HEK293 (cell line): ENCODE measurements around the gene SEC16A.

ENCODE experiments used
- EGR2 ChIP-seq: fragments of 450-650 bp; formaldehyde crosslinking; IDR thresholded peaks from 2 replicates; pipeline ENCODE4 v1.5.1; 2016; ENCODE audit warnings: low read depth, missing biosample characterization, missing genetic modification characterization
- INSM2 ChIP-seq: fragments of 450-650 bp; formaldehyde crosslinking; IDR thresholded peaks from 2 replicates; pipeline ENCODE4 v1.5.1; 2016; ENCODE audit warnings: missing biosample characterization, missing genetic modification characterization
- KLF7 ChIP-seq: fragments of 450-650 bp; formaldehyde crosslinking; IDR thresholded peaks from 2 replicates; pipeline ENCODE4 v1.5.1; 2016; ENCODE audit warnings: missing biosample characterization, missing genetic modification characterization, borderline replicate concordance
- REST ChIP-seq: fragments of 450-650 bp; formaldehyde crosslinking; IDR thresholded peaks from 2 replicates; pipeline ENCODE4 v1.5.1; 2016; ENCODE audit warnings: missing biosample characterization, missing genetic modification characterization
- WT1 ChIP-seq: fragments of 450-650 bp; formaldehyde crosslinking; IDR thresholded peaks from 2 replicates; pipeline ENCODE4 v1.5.1; 2016; ENCODE audit warnings: missing biosample characterization, missing genetic modification characterization
- YY2 ChIP-seq: fragments of 450-650 bp; formaldehyde crosslinking; IDR thresholded peaks from 2 replicates; pipeline ENCODE4 v1.5.1; 2016; ENCODE audit warnings: missing biosample characterization, missing genetic modification characterization
- ZBTB10 ChIP-seq: fragments of 450-650 bp; formaldehyde crosslinking; IDR thresholded peaks from 2 replicates; pipeline ENCODE4 v1.5.1; 2016; ENCODE audit warnings: missing biosample characterization, missing genetic modification characterization
- ZBTB11 ChIP-seq: fragments of 450-650 bp; formaldehyde crosslinking; conservative IDR thresholded peaks from 2 replicates; pipeline ENCODE4 v1.5.1; 2016; ENCODE audit warnings: low read depth, missing biosample characterization, missing genetic modification characterization
- ZBTB20 ChIP-seq: fragments of 450-650 bp; formaldehyde crosslinking; IDR thresholded peaks from 2 replicates; pipeline ENCODE4 v1.5.1; 2016; ENCODE audit warnings: missing biosample characterization, missing genetic modification characterization
- ZBTB44 ChIP-seq: fragments of 450-650 bp; IDR thresholded peaks from 2 replicates; pipeline ENCODE4 v1.5.1; 2018; ENCODE audit warnings: missing biosample characterization, mild to moderate bottlenecking, missing genetic modification characterization
- ZBTB8A ChIP-seq: fragments of 450-650 bp; formaldehyde crosslinking; IDR thresholded peaks from 2 replicates; pipeline ENCODE4 v1.5.1; 2016; ENCODE audit warnings: missing biosample characterization, missing genetic modification characterization
- ZFHX2 ChIP-seq: fragments of 450-650 bp; formaldehyde crosslinking; conservative IDR thresholded peaks from 2 replicates; pipeline ENCODE4 v1.5.1; 2016; ENCODE audit warnings: missing biosample characterization, missing genetic modification characterization
- ZNF2 ChIP-seq: fragments of 450-650 bp; formaldehyde crosslinking; IDR thresholded peaks from 2 replicates; pipeline ENCODE4 v1.5.1; 2016; ENCODE audit warnings: missing biosample characterization, missing genetic modification characterization
- ZNF280C ChIP-seq: fragments of 450-650 bp; formaldehyde crosslinking; IDR thresholded peaks from 2 replicates; pipeline ENCODE4 v1.5.1; 2016; ENCODE audit warnings: missing biosample characterization, missing genetic modification characterization
- ZNF37A ChIP-seq: fragments of 450-650 bp; IDR thresholded peaks from 2 replicates; pipeline ENCODE4 v1.5.1; 2018; ENCODE audit warnings: missing biosample characterization, missing genetic modification characterization
- ZNF394 ChIP-seq: fragments of 450-650 bp; formaldehyde crosslinking; IDR thresholded peaks from 2 replicates; pipeline ENCODE4 v1.5.1; 2016; ENCODE audit warnings: missing biosample characterization, missing genetic modification characterization, mild to moderate bottlenecking, moderate library complexity, borderline replicate concordance
- ZNF610 ChIP-seq: fragments of 450-650 bp; formaldehyde crosslinking; IDR thresholded peaks from 2 replicates; pipeline ENCODE4 v1.5.1; 2016; ENCODE audit warnings: missing biosample characterization, missing genetic modification characterization, borderline replicate concordance
- ZNF76 ChIP-seq: fragments of 450-650 bp; formaldehyde crosslinking; IDR thresholded peaks from 2 replicates; pipeline ENCODE4; 2016; ENCODE audit warnings: low read depth, missing biosample characterization, missing genetic modification characterization, borderline replicate concordance
- ZNF843 ChIP-seq: fragments of 450-650 bp; formaldehyde crosslinking; IDR thresholded peaks from 2 replicates; pipeline ENCODE4 v1.5.1; 2016; ENCODE audit warnings: missing biosample characterization, missing genetic modification characterization

SEC16A gene

GRCh38 chr9:136410500-136411287 lies 72.1 kb downstream of the SEC16A start, which contains the start of the genes ENTR1 and PMPCA (continued):
- TF ChIP-seq ZNF76 (peak; percentile 82; the same call in 1 of the 2 replicates), YY2 (tag by site-specific recombination) (peak; percentile 94), WT1 (tag by site-specific recombination) (peak; percentile 35), ZNF2 (tag by site-specific recombination) (0 out of 2 replicates have a peak, but pooled peaks have one; percentile 31), ZBTB8A (peak; percentile 43; the same call in 1 of the 2 replicates), ZBTB44 (tag by site-specific recombination) (no peak), INSM2 (tag by site-specific recombination) (peak; percentile 53; the same call in 1 of the 2 replicates), ZNF37A (tag by site-specific recombination) (no peak), REST (tag by site-specific recombination) (0 out of 2 replicates have a peak, but pooled peaks have one; percentile 26), EGR2 (peak; percentile 87), ZNF843 (tag by site-specific recombination) (peak; percentile 70; the same call in 1 of the 2 replicates), ZNF610 (tag by site-specific recombination) (peak; percentile 60; the same call in 1 of the 2 replicates), ZNF280C (tag by site-specific recombination) (no peak), ZNF394 (tag by site-specific recombination) (0 out of 2 replicates have a peak, but pooled peaks have one; percentile 53), KLF7 (tag by site-specific recombination) (peak; percentile 80; the same call in 1 of the 2 replicates), ZFHX2 (tag by site-specific recombination) (peak; percentile 94), ZBTB20 (tag by site-specific recombination) (peak; percentile 81), ZBTB10 (tag by site-specific recombination) (peak; percentile 53; the same call in 1 of the 2 replicates), ZBTB11 (peak; percentile 88)
